ENCODE results near the gene NLRC5. TPM values are rescaled to one million over a fixed set of nuclear protein-coding genes. Genes with fewer than 3 reads are reported as not detected.

NLRC5 gene
- total and polyA plus RNA-seq, 2 donors (not counting 3 experiments of a cell fraction or from before 2014, with no cell fraction given) = 7.4 to 26.3 TPM

DNA sequence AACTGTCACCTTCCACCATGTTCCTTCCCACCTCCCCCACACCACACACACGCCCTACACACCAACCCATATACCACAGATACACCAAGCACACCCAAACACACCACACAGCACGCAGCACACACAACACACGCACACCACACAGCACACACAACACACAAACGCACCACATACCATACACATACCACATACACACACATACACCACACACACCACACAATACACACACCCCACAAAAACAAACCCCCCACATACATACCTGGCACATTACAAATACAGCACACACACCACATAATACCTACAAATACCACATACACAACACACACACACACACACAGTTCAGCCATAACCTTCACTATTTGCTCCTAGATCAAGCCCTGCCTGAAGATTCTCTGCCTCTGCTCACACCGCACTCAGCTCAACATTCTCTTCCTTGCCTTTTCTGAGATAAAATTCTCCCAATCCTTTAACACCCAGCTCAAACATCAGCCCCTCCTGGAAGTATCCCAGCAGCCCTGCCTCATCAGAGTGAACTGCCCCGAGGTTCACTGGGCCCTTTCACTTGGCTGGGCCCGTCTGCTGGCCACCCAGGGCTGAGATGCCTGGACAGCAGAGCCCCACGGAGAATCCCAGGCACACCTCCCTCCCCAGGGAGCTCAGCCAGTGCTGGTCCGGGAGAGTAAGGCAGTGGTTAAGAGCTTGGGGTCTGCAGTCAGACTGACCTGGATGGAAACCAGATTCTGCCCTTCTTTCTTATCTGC lies 71.1 kb downstream of the NLRC5 start:
- Histone ChIP-seq H3K4me1 (ENCODE audit: control insufficient read depth, extremely low read depth, insufficient read depth, low read length) (no peaks in the 10 kb centered on the region), H3K36me3 (ENCODE audit: control insufficient read depth in 2 of 2, extremely low read depth in 1 of 2, insufficient read depth in 2 of 2, low read length in 2 of 2) (no peaks in the 10 kb centered on the region), H3K27ac (ENCODE audit: insufficient read depth, low read depth, low read length) (no peak overlapping the region), H4K20me1 (replicated peaks; ENCODE audit: control insufficient read depth, extremely low read depth, insufficient read depth, low read length) (no peaks in the 10 kb centered on the region), H3K9me3 (replicated peaks; ENCODE audit: control insufficient read depth, insufficient read depth, low read length) (no peaks in the 10 kb centered on the region), H3K9me1 (replicated peaks; ENCODE audit: control insufficient read depth, extremely low read depth, insufficient read depth, low read length) (no peaks in the 10 kb centered on the region), H3K4me2 (ENCODE audit: insufficient read depth, low read length) (no peak overlapping the region), H3K27me3 (ENCODE audit: control insufficient read depth in 2 of 2, insufficient read depth in 2 of 2, low read length in 2 of 2) (no peaks in the 10 kb centered on the region), H2AFZ (ENCODE audit: low read depth, low read length) (no peak overlapping the region), H3K79me2 (ENCODE audit: control insufficient read depth, insufficient read depth, low read length) (no peaks in the 10 kb centered on the region), H3K4me3 (replicated peaks in 1 of 3; ENCODE audit: insufficient read depth in 1 of 3, low read depth in 1 of 3, low read length in 3 of 3) (no peak overlapping the region), H3K9ac (replicated peaks; ENCODE audit: extremely low read depth, insufficient read depth, low read length) (no peak overlapping the region)
- TF ChIP-seq POLR2AphosphoS5 (IDR thresholded peaks at IDR 0.05; ENCODE audit: insufficient read depth, low read depth, low read length) (no peak), EZH2 (IDR thresholded peaks at IDR 0.05; ENCODE audit: borderline replicate concordance, low read depth, low read length, severe bottlenecking) (no peak), FOS (IDR thresholded peaks at IDR 0.05; ENCODE audit: borderline replicate concordance, insufficient read depth, low read length) (no peak), POLR2A (IDR thresholded peaks at IDR 0.05; ENCODE audit: low read depth, low read length) (no peak), MYC (IDR thresholded peaks at IDR 0.05; ENCODE audit: low read depth, low read length) (no peak), MAX (IDR thresholded peaks at IDR 0.05; ENCODE audit: insufficient read depth, insufficient read length) (no peak), JUN (IDR thresholded peaks at IDR 0.05; ENCODE audit: borderline replicate concordance, insufficient read depth, insufficient read length, low read depth) (no peak), GATA2 (IDR thresholded peaks at IDR 0.05; ENCODE audit: insufficient read depth, insufficient read length, low read depth, low read length) (no peak)
- TF ChIP-seq, protein P1, sequence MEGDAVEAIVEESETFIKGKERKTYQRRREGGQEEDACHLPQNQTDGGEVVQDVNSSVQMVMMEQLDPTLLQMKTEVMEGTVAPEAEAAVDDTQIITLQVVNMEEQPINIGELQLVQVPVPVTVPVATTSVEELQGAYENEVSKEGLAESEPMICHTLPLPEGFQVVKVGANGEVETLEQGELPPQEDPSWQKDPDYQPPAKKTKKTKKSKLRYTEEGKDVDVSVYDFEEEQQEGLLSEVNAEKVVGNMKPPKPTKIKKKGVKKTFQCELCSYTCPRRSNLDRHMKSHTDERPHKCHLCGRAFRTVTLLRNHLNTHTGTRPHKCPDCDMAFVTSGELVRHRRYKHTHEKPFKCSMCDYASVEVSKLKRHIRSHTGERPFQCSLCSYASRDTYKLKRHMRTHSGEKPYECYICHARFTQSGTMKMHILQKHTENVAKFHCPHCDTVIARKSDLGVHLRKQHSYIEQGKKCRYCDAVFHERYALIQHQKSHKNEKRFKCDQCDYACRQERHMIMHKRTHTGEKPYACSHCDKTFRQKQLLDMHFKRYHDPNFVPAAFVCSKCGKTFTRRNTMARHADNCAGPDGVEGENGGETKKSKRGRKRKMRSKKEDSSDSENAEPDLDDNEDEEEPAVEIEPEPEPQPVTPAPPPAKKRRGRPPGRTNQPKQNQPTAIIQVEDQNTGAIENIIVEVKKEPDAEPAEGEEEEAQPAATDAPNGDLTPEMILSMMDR (IDR thresholded peaks at IDR 0.05; ENCODE audit: extremely low read depth in 1 of 2, insufficient read depth in 1 of 2, low read depth in 1 of 2, low read length in 2 of 2) = no peak
- dilution Hi-C loops (cut with MboI; ENCODE audit: extremely low pct_ligation_motif_present, low sequenced_read_pairs) (no loop called here), intact Hi-C loops (cut with micrococcal nuclease) (no loop called here)
- no TSS peak for BruUV-seq (replicated peaks)
- ChIA-PET CTCF (interaction anchor here (1.1 to 1.9 kb wide), 5 partner anchors 15 to 96 kb away, joined by 3 to 8 read pairs (median 4); partner anchors contain the start of gene CPNE2), POLR2A (no interaction called here)
- FAIRE-seq = no peak
- no peak for DNase-seq (ENCODE audit: low read depth, low spot score)

All from endothelial cell of umbilical vein (primary cell).